ENCODE data around the gene PANK1.
"Not testable (repeated sequence)": the region's sequence is repeated elsewhere in the genome, so short reads cannot be mapped to it uniquely, and the experiment has no call there.

PANK1 gene

GRCh38 chr10:89632824-89633223, 12.2 kb downstream of the PANK1 start:
- H3K4me3 ChIP-seq (ENCODE audit: low read depth, low read length) = no peak overlapping the region
- no peak for DNase-seq (ENCODE audit: low read depth, low spot score)
- in situ Hi-C loops (cut with HindIII; ENCODE audit: low sequenced_read_pairs) = no loop called here
- no peak for TF ChIP-seq CTCF (IDR thresholded peaks at IDR 0.05; ENCODE audit: low read depth, low read length)

- no peak for TF ChIP-seq CTCF (IDR thresholded peaks at IDR 0.05; ENCODE audit: low read depth, low read length)
- in situ Hi-C loops (cut with HindIII; ENCODE audit: low sequenced_read_pairs) = no loop called here
- H3K4me3 ChIP-seq (ENCODE audit: low read depth, low read length) = no peak overlapping the region
- DNase-seq (ENCODE audit: low read depth, low spot score) = no peak
These were observed 17.2 kb downstream of the PANK1 start for GRCh38 chr10:89627830-89628229.

- in situ Hi-C loops (cut with HindIII; ENCODE audit: low sequenced_read_pairs) = no loop called here
- no peak overlapping the region for H3K4me3 ChIP-seq (ENCODE audit: low read depth, low read length)
- DNase-seq (ENCODE audit: low read depth, low spot score) = peak; percentile 72
- no peak for TF ChIP-seq CTCF (IDR thresholded peaks at IDR 0.05; ENCODE audit: low read depth, low read length)
These were observed 19.8 kb downstream of the PANK1 start for GRCh38 chr10:89625041-89625765.

GRCh38 chr10:89624020-89624419, 21.0 kb downstream of the PANK1 start:
- no peak overlapping the region for H3K4me3 ChIP-seq (ENCODE audit: low read depth, low read length)
- TF ChIP-seq CTCF (IDR thresholded peaks at IDR 0.05; ENCODE audit: low read depth, low read length) = no peak
- in situ Hi-C loops (cut with HindIII; ENCODE audit: low sequenced_read_pairs) = no loop called here
- DNase-seq (ENCODE audit: low read depth, low spot score) = no peak

- no peak for TF ChIP-seq CTCF (IDR thresholded peaks at IDR 0.05; ENCODE audit: low read depth, low read length)
- in situ Hi-C loops (cut with HindIII; ENCODE audit: low sequenced_read_pairs) = no loop called here
- no peak for DNase-seq (ENCODE audit: low read depth, low spot score)
- no peak overlapping the region for H3K4me3 ChIP-seq (ENCODE audit: low read depth, low read length)
These were observed 22.9 kb downstream of the PANK1 start for GRCh38 chr10:89622151-89622550.

GRCh38 chr10:89621438-89621837, 23.6 kb downstream of the PANK1 start:
- DNase-seq (ENCODE audit: low read depth, low spot score) = no peak
- no peak overlapping the region for H3K4me3 ChIP-seq (ENCODE audit: low read depth, low read length)
- in situ Hi-C loops (cut with HindIII; ENCODE audit: low sequenced_read_pairs) = no loop called here
- TF ChIP-seq CTCF (IDR thresholded peaks at IDR 0.05; ENCODE audit: low read depth, low read length) = no peak

GRCh38 chr10:89620296-89620695, 24.7 kb downstream of the PANK1 start:
- DNase-seq (ENCODE audit: low read depth, low spot score); in situ Hi-C loops (cut with HindIII; ENCODE audit: low sequenced_read_pairs); H3K4me3 ChIP-seq (ENCODE audit: low read depth, low read length): not testable (repeated sequence)
